GM19452 (cell line): ENCODE data around the gene MAPK11.

Source experiments
- ATAC-seq: cut with Tn5 transposase; IDR thresholded peaks from one replicate; pipeline ENCODE4 v1.9.1; 2021; ENCODE audit not compliant: unreplicated experiment

The MAPK11 gene

GRCh38 chr22:50296658-50297490, 26.7 kb upstream of the MAPK11 start:
- no peak for ATAC-seq

DNA sequence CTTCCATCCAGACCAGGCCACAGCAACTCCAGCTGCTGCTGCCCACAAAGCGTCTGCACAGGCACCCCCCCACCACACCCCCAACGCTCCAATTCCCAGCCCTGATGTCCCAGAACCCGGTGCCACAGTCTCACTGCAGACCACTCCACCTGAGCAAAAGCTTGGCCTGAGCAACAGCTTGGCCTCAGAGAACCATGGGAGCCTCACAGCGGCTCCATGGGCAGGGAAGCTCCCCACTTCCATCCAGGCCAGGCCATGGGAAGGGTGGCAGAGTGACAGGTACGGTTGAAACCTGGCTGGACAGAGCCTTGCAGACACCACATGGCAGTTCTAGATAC, 24.1 kb upstream of the MAPK11 start:
- ATAC-seq, result no peak

- ATAC-seq, result no peak
Observed at GRCh38 chr22:50293441-50294318, 23.5 kb upstream of the MAPK11 start.

DNA sequence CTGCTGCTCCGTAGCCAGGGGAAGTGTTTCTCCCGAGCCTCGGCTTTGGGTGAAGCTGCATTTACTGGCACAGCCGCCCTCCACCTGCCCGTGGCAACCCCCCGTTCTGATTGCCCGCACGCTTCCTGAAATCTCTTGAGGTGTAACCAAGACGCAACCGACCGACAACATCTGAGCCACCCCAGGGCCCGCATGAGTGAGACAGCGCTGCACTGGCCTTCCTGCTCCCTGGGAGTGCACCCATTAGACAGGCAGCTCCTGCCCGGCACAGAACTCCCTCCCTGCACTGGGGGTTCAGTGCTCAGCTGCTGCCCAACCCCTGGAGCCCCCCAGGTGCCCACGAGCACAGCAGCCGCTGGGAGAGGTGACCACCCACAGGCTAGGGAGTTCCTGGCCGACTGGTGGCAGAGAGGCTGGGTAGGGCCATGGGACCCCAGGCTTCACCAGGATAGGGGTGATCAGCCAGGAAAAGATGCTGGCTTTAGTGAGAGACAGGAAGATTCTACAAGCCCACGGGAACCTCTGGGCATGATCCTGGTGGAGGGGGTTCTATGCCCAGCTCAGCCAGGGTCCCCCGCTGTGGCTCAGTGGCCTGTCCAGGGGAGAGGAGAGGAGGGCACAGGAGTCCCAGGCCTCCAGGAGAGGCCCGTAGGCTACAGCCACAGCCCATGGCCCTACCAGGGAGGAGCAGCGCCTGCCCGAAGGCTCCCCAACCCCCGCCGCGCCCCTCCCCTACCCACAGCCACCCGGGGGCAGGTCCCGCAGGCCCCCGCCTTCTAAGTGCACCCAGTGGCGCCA, 22.7 kb upstream of the MAPK11 start:
- no peak for ATAC-seq

DNA sequence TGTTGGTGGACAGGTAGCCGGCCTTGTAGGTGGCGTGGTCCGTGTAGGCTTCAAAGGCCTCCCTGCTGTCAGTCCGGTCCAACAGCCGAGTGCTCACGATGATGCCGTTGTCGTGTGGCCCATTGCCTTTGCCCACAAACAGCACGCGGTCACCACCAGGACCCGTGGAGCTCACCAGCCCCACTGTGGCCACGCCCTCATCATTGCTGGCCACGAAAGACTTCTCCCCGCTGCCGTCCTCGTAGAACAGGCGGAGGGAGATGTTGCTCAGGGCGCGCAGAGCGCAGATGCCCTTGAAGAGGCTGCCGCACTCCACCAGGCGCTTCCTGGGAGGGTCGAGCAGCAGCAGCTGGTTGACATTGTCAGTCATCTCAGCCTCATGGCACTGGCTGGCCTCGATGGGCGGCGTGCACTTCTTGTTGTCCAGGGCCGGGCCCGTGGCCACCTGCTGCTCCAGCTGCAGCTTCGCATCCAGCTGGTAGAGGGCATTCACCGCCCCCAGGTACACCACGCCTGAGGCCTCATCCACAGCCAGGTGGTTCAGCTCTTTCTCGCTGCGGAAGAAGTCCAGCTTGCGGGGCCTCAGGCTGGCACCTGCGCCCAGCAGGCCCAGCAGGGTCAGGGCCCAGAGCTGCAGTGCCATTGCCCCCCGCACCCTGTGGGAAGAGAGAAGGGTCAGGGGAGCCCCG, 19.9 kb upstream of the MAPK11 start:
- ATAC-seq, result no peak

GRCh38 chr22:50289151-50289941, 19.2 kb upstream of the MAPK11 start:
- ATAC-seq, result no peak

DNA sequence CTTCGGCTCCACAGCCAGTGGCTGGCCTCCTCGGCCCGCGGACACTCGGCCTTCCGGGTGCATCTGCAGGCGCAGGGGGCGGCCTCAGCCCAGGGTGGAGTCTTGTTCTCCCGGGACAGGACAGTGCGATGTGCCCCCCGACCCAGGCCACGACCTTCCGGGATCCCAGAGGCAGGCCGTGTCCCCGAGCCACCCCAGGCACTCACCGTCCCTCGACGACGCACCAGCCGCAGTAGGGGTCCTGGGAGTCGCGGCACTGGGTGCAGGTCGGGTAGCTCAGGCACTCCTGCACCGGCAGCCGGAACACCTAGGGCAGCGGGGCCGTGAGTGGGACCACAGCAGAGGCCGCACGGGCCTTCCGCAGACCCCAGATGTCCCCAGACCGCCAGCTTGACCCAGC, 17.6 kb upstream of the MAPK11 start:
- no peak for ATAC-seq

GRCh38 chr22:50286701-50287318, 16.6 kb upstream of the MAPK11 start:
- no peak for ATAC-seq

GRCh38 chr22:50286275-50286674, 16.1 kb upstream of the MAPK11 start:
- no peak for ATAC-seq

DNA sequence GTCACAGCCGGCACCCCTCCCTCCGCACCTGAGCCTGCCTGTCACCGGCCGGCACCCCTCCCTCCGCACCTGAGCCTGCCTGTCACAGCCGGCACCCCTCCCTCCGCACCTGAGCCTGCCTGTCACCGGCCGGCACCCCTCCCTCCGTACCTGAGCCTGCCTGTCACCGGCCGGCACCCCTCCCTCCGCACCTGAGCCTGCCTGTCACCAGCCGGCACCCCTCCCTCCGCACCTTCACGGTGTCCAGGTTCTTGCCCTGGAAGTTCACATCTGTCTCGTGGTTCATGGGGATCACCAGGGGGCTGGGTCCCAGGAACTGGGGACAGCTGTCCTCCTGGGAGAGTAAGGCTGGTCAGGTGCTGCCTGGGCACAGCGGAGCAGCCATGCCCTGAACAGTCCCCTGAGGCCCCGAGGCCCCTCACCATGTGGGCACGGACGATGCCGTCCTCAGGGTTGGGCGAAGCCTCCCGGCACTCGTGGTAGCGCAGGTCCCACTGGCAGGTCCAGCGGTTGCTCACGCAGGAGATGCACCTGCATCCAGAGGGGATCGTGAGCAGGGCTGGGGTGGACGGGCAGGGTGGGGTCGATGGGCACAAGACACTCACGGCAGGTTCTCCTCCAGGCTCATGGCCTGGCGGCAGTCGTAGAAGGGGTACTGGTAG, 15.5 kb upstream of the MAPK11 start:
- ATAC-seq, result no peak

DNA sequence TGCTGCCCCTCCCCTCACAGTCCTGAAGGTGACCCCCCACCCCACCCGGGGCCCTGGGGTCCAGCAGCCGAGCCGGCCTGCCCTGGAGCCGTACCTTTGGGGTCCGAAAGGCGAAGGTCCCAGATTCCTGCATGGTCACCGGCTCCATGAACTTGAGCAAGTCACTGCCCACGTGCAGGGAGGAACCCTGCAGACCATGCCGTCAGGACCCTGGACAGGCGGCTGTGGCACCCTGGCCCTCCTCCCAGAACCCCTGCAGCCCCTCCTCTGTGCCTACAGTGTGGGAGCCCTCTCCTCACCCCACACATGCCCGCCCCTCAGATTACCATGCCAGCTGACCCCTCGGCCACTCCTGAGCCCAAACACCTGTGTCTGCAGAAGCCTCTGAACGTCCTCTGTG, 14.3 kb upstream of the MAPK11 start:
- ATAC-seq, result no peak

- no peak for ATAC-seq
Observed at GRCh38 chr22:50283821-50284220, 13.6 kb upstream of the MAPK11 start.

DNA sequence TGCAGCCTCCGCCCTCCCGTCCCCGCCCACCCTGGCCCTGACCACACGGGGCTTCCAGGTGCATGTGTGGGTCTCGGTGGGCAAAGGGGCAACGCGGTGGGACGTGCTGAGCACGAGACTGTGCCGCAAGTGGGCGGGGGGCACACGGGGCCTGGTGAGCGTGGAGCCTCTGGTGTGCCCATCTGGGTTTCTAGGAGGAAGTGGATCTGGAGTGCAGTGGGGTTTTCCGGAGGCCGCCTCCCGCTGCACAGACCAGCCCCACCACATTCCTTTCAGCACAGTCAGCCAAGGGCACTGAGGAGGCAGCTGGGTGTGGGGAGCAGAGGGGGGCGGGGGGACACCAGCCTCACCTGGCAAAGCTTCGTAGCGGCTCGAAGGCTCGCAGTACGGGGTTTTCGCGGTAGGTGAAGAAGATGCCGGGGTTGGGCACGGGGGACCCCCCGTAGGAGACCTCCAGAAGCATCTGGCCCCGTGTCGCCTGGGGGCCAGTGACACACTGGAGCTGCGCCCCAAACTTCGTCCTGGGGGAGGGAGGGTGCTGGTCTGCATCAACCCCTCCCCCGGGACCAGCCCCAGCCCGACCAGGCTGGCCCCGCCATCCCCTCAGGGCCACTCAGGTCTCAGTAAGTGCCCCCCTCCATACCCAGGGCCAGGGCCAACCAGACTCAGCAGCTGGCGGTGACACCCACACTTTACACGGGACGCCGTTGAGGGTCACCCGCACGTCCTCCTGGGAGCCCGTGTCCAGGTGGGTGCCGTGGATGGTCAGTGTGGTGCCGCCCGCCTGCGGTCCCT, 12.4 kb upstream of the MAPK11 start:
- no peak for ATAC-seq

- ATAC-seq, result no peak
Observed at GRCh38 chr22:50281957-50282356, 11.8 kb upstream of the MAPK11 start.

DNA sequence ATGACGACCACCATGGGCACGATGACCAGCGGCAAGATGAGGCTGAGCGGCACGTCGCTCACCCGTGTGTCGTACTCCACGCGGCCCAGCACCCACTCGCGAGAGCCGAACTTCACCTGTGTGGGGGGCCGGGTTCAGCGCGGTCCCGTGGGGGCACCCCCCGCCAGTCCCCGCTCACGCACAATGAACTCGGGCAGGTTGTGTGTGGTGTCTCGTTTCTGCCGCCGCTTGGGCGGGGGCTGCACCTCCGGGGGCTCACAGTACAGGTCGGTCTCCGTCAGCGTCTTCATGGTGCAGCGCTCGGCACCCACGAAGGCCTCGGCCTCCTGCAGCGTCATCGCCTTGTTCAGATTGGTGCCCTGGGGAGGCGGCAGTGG, 11.2 kb upstream of the MAPK11 start:
- no peak for ATAC-seq

GRCh38 chr22:50280708-50281383, 10.7 kb upstream of the MAPK11 start:
- no peak for ATAC-seq

DNA sequence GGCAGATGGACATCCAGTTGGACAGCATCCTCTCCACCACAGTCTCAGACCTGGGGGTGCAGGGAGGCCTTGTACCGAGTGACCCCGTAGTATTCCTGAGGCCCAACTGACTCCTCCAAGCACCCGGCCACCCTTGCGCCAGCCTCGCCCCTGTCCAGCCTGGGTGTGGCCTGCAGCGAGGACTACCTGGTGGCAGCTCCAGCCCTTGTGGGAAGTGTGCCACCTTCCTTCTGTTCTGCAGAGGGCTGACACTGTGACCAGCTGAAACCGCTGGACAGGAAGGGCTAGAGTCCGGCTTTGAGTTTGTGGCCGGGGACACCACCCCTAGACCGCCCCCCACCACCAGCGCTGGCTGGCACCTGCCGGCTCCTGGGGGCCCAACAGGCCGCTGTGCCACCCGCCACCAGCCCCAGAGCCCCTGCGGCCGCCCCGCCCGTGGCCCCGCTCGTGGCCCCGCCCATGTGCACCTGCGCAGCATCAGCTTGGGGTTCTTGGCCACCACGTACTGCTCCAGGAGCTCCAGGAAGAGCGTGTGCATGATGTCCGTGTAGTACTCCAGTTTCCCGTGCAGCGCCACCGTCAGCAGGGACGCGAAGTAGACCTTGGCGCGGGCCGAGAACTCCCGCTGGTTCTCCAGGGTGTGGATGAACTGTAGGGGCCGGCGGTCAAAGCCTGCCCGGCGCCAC, 10.0 kb upstream of the MAPK11 start:
- no peak for ATAC-seq
